RWPE1 (cell line): ENCODE results near the gene GJB5.

Source experiments
- CTCF ChIA-PET: fragments of 350-600 bp; sonication (Branson Sonifier 250); formaldehyde crosslinking; extraction: SDS; loops from one replicate; lab custom pipeline; 2021; lab: Yijun Ruan, JAX
- POLR2A ChIA-PET: fragments of 400-600 bp; formaldehyde crosslinking; extraction: SDS; loops from one replicate; lab custom pipeline; 2020; ENCODE audit warnings: antibody characterized with exemption; ENCODE audit not compliant: low non-redundant PET; lab: Yijun Ruan, JAX
- DNase-seq: peaks from one replicate; pipeline ENCODE4 v3.0.0; 2012; ENCODE audit warnings: low spot score
- H3K27ac ChIP-seq: fragments of 450-650 bp; 2 replicates; pipeline ENCODE4 v1.5.1; 2017
- CTCF ChIP-seq: fragments of 450-650 bp; conservative IDR thresholded peaks from 2 replicates; pipeline ENCODE4 v1.5.1; 2017; ENCODE audit warnings: low read depth, mild to moderate bottlenecking

GJB5 gene

GRCh38 chr1:34785875-34786470, 31.1 kb downstream of the GJB5 start:
- POLR2A ChIA-PET, result interaction anchor here (0.6 to 1.4 kb wide), 3 partner anchors 31 to 159 kb away, joined by 4 to 7 read pairs (median 6); partner anchors contain the start of genes GJB5 and SMIM12
- TF ChIP-seq CTCF, result no peak
- CTCF ChIA-PET, result interaction anchor here (0.6 to 2.4 kb wide), 6 partner anchors 23 to 80 kb away, joined by 3 to 10 read pairs (median 3); partner anchors contain the start of gene SMIM12

DNA sequence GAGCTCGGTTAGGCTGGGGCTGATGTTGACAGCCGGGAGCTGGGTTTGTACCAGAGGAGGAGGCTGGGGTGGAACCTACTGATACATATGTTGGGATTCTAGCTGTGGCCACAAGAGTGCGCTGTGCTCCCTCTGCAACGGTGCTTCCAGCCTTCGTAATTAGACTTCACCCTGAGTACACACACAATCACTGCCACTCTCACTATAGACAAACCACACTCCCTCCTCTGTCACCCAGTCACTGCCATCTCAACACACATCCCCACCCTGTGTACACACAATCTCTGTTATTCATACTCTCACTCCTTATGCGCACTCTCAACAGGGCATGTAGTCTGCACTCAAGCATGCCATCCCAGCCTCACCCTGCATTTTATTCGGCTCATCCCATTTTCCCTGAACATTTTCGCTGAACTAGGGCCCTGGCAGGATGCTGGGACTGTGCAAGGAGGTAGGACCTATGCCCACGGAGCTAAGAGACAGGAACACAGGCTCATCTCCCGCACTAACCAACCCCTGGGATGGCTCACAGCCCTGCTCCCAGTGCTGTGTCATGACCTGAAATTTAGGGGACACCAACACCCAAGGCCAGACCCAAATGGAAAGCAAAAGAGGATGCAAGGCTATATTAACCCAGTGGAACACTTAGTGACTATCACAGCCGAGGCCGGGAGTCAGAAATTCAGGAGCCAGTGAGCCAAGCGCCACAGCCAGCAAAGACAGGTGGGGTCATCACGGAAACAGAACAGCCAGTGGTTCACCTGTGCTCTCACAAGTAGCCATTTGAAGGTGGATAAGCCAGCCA, 31.9 kb downstream of the GJB5 start:
- CTCF ChIA-PET, result interaction anchor here (0.6 to 2.4 kb wide), 8 partner anchors 24 to 80 kb away, joined by 3 to 10 read pairs (median 3); partner anchors contain the start of gene SMIM12
- peak overlapping the region; percentile 74 for H3K27ac ChIP-seq
- peak; percentile 56 for DNase-seq
- POLR2A ChIA-PET, result interaction anchor here (1.0 to 1.4 kb wide), 2 partner anchors 31 to 73 kb away, joined by 4 to 6 read pairs; partner anchors contain the start of genes GJB5 and SMIM12
- peak; percentile 85 for TF ChIP-seq CTCF

More at GRCh38 chr1:34785875-34786470, 31.1 kb downstream of the GJB5 start:
- DNase-seq, result no peak
- peak overlapping the region; percentile 74 for H3K27ac ChIP-seq

DNA sequence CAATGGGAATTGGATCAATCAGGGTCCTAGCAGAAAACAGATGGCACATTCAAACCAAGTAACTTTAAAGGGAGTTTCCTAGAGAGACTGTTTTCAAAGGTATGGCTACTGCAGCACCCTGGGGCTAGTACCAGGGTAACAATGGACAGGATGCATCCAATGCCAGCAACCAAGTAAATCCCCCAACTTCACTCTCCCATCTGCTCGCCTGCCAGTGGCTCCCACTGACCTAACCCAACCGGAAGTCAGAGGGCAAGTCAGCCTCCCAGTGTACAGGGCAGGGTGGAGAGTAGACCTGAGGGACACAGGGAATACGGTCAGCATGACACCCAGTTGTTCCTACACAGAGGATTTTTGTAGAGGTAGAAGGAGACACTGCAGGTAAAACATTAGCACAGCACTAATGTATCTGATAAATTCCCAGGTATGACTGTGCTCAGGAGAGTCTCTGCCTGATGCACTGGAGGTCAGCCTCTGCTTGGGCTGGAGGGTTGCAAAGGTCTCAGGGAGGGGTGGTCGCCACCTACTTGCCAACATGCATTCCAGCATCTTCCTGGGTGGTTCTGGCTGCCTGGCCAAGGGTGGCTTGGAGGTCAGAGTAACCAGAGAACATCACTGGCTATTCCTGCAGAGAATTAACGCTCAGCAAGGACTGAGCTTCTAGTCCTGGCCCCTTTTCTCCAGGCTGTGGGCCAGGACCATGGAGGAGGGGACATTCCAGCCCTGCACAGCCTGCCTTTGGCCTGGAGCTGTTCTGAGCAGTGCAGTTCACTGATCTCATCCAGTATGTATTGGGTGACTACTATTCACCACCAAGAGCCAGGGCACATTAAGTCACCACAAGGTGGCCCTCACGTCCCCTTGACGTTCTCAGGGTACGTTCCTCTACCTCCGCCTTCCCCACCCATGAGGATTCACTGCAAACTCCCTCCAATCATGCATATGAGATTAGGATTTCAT, 32.9 kb downstream of the GJB5 start:
- POLR2A ChIA-PET, result interaction anchor here (1.4 kb wide), 1 partner anchor 72 kb away, joined by 6 read pairs; the partner anchor contains the start of gene SMIM12
- no peak for TF ChIP-seq CTCF
- DNase-seq, result no peak
- CTCF ChIA-PET, result interaction anchor here (0.5 to 2.4 kb wide), 5 partner anchors 14 to 79 kb away, joined by 3 to 10 read pairs (median 5); partner anchors contain the start of gene SMIM12
- H3K27ac ChIP-seq, result peak overlapping the region; percentile 74

GRCh38 chr1:34790985-34791384, 36.1 kb downstream of the GJB5 start:
- H3K27ac ChIP-seq, result no peak overlapping the region
- ChIA-PET CTCF (interaction anchor here (0.6 kb wide), 1 partner anchor 381 kb away, joined by 3 read pairs; no protein-coding TSS in a partner anchor), POLR2A (no interaction called here)
- DNase-seq, result no peak
- no peak for TF ChIP-seq CTCF

DNA sequence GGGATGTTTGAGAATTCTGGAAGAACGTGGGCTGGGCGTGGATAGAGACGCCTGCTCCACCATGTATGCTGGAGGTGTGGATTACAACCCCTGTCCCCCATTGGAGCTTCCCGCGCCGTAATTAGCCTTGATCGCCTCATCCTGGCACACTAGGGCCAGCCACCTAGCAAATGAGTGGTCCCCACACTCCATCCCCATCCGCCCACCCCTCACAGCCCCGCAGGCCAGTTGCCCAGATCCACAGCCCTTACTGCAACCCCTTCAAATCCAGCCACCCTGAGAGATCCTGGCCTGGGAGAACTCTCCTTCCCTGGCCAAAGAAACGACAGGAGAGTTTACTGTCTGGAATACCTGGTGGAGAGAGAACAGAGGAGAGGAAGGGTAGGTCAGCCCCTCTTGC, 37.6 kb downstream of the GJB5 start:
- DNase-seq, result no peak
- H3K27ac ChIP-seq, result no peak overlapping the region
- CTCF ChIA-PET, result no interaction called here
- POLR2A ChIA-PET, result no interaction called here
- TF ChIP-seq CTCF, result no peak
